GM10266 (cell line): Measurements from ENCODE around the gene ZNF331.
"Not testable (repeated sequence)": the region's sequence is repeated elsewhere in the genome, so short reads cannot be mapped to it uniquely, and the experiment has no call there.

ENCODE experiments used
- DNase-seq: peaks from one replicate; pipeline ENCODE4 v3.0.0; 2012; ENCODE audit errors: extremely low spot score
- TF ChIP-seq, protein P1 (sequence below): IDR thresholded peaks from 2 replicates; pipeline ENCODE4 v1.5.1; 2012; ENCODE audit warnings: mild to moderate bottlenecking, low read depth; ENCODE audit not compliant: control insufficient read depth, insufficient read depth; ENCODE audit errors: missing control alignments

Gene ZNF331

DNA sequence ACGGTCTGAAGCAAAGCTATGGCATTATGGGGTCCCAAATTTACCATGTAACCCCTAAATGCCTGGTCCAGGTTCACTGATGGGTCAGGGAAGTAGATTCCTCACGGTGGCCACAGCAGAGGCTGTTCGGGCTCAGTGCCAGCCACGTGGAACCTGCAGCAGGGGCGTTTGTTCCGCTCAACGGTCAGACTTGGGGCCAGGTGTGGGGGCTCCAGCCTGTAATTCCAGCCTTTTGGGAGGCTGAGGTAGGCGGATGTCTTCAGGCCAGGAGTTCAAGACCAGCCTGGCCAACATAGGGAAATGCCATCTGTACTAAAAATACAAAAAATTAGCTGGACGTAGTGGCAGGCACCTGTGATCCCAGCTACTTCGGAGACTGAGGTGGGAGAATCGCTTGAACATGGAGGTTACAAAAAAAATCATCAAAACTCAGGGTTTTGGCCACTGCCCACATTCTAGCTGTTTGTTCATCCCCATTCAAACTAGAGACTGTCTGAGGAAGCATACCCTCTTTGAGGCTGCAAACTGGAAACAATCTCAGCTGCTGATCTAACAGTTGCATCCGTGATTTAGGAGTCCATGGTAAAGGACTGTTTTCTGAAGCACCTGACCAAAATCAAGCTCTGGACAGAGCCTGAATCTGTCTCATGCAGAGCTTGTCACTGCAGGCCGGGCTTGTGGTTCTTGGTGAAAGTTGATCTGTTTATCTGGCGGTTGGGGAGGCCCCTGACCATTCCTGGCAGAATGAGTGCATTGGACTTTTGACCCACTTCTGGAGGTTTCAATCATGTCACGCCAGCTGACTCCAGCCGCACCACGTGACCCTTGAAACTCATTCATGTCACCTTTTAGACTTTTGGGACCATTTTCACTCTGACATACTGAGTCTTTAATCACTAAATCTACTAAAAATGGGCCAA lies 30.2 kb upstream of the ZNF331 start:
- TF ChIP-seq, protein P1, sequence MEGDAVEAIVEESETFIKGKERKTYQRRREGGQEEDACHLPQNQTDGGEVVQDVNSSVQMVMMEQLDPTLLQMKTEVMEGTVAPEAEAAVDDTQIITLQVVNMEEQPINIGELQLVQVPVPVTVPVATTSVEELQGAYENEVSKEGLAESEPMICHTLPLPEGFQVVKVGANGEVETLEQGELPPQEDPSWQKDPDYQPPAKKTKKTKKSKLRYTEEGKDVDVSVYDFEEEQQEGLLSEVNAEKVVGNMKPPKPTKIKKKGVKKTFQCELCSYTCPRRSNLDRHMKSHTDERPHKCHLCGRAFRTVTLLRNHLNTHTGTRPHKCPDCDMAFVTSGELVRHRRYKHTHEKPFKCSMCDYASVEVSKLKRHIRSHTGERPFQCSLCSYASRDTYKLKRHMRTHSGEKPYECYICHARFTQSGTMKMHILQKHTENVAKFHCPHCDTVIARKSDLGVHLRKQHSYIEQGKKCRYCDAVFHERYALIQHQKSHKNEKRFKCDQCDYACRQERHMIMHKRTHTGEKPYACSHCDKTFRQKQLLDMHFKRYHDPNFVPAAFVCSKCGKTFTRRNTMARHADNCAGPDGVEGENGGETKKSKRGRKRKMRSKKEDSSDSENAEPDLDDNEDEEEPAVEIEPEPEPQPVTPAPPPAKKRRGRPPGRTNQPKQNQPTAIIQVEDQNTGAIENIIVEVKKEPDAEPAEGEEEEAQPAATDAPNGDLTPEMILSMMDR, result no peak
- DNase-seq, result no peak

DNA sequence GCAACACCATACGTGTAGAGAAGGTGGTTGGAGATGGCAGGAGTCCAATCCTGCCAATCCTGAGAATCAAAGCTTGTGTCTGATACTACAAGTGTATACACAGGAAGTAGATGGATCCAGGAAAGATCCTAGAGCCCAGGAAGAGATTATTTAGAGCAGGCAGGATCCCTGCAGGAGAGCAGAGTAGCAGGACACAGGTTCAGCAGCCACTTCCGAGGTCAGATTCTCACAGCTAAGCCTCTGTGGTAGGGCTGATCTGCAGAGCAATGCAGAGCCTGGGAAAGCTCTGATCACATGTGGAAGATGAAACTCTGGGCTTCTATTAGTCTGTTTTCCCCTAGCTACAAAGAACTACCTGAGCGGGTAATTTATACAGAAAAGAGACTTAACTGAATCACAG lies 28.5 kb upstream of the ZNF331 start:
- DNase-seq, result no peak
- TF ChIP-seq, protein P1, result no peak

DNA sequence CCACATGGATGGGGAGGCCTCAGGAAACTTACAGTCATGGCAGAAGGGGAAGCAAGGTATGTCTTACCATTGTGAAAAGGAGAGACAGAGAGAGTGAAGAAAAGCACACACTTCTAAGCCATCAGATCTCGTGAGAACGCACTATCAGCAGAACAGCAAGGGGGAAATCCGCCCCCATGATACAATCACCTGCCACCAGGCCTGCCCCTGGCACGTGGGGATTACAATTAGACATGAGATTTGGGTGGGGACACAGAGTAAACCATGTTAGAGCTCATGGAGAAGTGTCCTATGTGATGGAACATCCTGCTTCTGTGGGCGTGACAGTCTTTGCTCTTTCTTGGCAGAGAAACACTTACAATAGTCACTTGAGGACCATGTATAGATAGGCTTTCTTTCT lies 28.1 kb upstream of the ZNF331 start:
- TF ChIP-seq, protein P1, result no peak
- DNase-seq, result no peak

DNA sequence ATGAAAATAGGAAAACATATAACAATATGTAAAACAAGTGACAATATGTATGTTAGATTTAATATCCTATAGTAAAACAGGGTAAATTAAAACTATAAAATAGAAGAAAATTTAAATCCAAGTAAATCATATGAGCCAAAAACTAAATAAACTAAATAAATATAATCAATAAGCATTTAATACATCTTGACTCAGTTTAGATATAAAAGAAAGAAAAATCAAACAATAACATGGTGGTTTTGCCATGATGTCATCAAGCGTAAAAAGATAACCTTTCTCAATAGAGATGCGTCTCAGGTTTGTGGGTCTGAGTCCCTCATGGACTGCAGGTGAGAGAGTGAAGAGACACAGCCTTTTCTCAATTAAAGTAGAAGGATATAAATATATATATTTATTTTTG lies 26.6 kb upstream of the ZNF331 start:
- no peak for DNase-seq
- TF ChIP-seq, protein P1, result no peak

DNA sequence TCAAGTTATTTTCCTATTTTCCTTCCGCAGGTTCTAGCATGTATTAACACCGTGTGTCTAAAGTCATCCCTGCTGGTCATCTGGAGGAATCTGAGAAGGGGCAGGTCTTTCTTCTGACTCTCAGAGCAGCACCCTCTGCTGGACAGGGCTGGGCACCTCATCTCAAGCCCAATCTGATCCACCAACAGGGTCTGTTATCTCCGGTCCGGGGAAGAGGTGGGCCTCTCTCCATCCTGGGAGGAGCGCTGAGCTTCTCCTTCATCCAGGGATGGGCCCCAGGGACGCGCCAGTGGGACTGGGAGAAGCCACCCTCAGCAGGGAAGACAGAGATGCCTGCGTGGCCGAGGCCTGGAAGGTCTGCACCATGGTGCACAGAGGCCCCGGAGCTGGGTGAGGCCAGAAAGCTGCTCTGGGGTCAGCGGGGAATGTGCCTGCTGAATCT lies 26.0 kb upstream of the ZNF331 start:
- TF ChIP-seq, protein P1, result peak; percentile 37
- no peak for DNase-seq

DNA sequence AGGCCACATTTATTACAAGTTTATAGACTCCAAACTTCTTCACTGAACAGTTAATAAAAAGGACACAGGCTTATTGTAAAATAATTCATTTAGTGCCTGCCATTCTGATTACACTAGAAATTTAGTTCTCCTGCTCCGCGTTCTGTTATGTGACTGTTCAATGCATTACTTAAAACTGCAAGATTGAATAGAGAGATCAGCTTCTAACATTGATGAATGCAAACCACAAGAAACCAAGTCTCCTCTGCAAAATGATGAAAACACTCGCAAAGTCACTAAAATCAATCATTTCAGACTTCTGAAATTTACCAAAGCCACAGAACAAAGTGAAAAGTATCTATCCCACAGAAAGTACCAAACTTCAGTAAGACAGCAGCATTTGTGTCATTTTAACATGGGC lies 22.9 kb upstream of the ZNF331 start:
- not testable (repeated sequence) for DNase-seq

DNA sequence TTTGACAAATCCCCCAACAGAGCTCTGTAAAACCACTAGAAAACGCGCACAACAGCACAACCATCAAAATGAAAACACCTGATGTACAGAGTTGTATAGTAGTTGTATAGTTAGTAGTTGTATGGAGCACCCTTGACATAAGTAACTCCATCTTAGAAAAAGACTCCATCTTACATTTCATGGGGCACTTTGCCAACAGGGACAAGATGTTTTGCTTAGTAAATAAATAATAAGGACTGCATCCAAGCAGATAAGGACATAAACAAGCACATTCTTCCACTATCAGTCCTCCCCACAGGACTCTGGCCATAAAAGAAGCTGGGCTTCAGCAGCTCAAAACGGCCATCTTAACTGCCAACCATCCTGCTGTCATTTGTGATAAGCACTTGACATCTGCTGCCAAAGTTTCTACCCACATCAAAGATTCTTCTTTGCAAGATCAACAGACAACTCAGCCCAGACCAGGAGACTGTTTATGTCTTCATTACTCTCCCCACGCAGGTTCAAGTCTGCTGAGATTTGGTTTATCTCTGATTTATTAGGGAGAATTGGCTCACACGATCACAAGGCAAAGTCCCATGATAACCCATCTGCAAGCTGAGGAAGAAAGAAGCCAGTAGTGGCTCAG lies 20.7 kb upstream of the ZNF331 start:
- DNase-seq, result no peak
- TF ChIP-seq, protein P1, result no peak
